ENCODE measurements around the gene TPO. TPM values are rescaled to one million over a fixed set of nuclear protein-coding genes. Genes with fewer than 3 reads are reported as not detected.

The TPO gene
- polyA plus RNA-seq, 1 donor from 2014 or later, result not detected

GRCh38 chr2:1479346-1479745 is 66.1 kb downstream of the TPO start:
- TF ChIP-seq TAF1 (IDR thresholded peaks at IDR 0.05; ENCODE audit: low read depth) (no peak), REST (IDR thresholded peaks at IDR 0.05; ENCODE audit: borderline replicate concordance) (no peak), SMC3 (conservative IDR thresholded peaks at IDR 0.05; ENCODE audit: poor library complexity) (no peak), POLR2AphosphoS5 (IDR thresholded peaks at IDR 0.05) (no peak), EP300 (conservative IDR thresholded peaks at IDR 0.05; ENCODE audit: poor library complexity, severe bottlenecking) (no peak), RAD21 (conservative IDR thresholded peaks at IDR 0.05) (no peak)
- no peaks in the 10 kb centered on the region for H3K27me3 ChIP-seq (ENCODE audit: insufficient read depth, low read depth, low read length)
- H3K4me3 ChIP-seq (ENCODE audit: low read length), result no peak overlapping the region
- H3K4me2 ChIP-seq (ENCODE audit: low read length), result no peak overlapping the region
- no peaks in the 10 kb centered on the region for H3K79me2 ChIP-seq (replicated peaks; ENCODE audit: insufficient read depth, low read length)
- no peaks in the 10 kb centered on the region for H3K9me2 ChIP-seq (ENCODE audit: insufficient read depth, low read length)
- no peaks in the 10 kb centered on the region for H3F3A ChIP-seq (ENCODE audit: insufficient read depth, low read length, poor library complexity, severe bottlenecking)
- H4K20me1 ChIP-seq (ENCODE audit: insufficient read depth), result no peaks in the 10 kb centered on the region
- no peak overlapping the region for H3K27ac ChIP-seq (ENCODE audit: low read length)
- no peaks in the 10 kb centered on the region for H3K36me3 ChIP-seq (ENCODE audit: insufficient read depth, low read length)
- H2AFZ ChIP-seq (ENCODE audit: low read depth, low read length), result no peak overlapping the region
- no peak overlapping the region for H3K9ac ChIP-seq (ENCODE audit: low read length)
- H3K9me3 ChIP-seq (ENCODE audit: low read length), result no peaks in the 10 kb centered on the region

GRCh38 chr2:1480671-1481076 is 67.4 kb downstream of the TPO start:
- no peaks in the 10 kb centered on the region for H3K9me3 ChIP-seq (ENCODE audit: low read length)
- no peaks in the 10 kb centered on the region for H3K36me3 ChIP-seq (ENCODE audit: insufficient read depth, low read length)
- TF ChIP-seq SMC3 (conservative IDR thresholded peaks at IDR 0.05; ENCODE audit: poor library complexity) (no peak), RAD21 (conservative IDR thresholded peaks at IDR 0.05) (no peak), MXI1 (conservative IDR thresholded peaks at IDR 0.05; ENCODE audit: poor library complexity, severe bottlenecking) (no peak), POLR2AphosphoS5 (IDR thresholded peaks at IDR 0.05) (no peak), EP300 (conservative IDR thresholded peaks at IDR 0.05; ENCODE audit: poor library complexity, severe bottlenecking) (no peak), CTCF (IDR thresholded peaks at IDR 0.05; ENCODE audit: poor library complexity, severe bottlenecking) (no peak)
- H3K4me3 ChIP-seq (ENCODE audit: low read length), result no peak overlapping the region
- H4K20me1 ChIP-seq (ENCODE audit: insufficient read depth), result no peaks in the 10 kb centered on the region
- H3K27me3 ChIP-seq (ENCODE audit: insufficient read depth, low read depth, low read length), result no peaks in the 10 kb centered on the region
- H3F3A ChIP-seq (ENCODE audit: insufficient read depth, low read length, poor library complexity, severe bottlenecking), result no peaks in the 10 kb centered on the region
- H3K9me2 ChIP-seq (ENCODE audit: insufficient read depth, low read length), result no peaks in the 10 kb centered on the region
- no peak overlapping the region for H3K9ac ChIP-seq (ENCODE audit: low read length)
- H2AFZ ChIP-seq (ENCODE audit: low read depth, low read length), result no peak overlapping the region
- no peak overlapping the region for H3K27ac ChIP-seq (ENCODE audit: low read length)
- no peak overlapping the region for H3K4me2 ChIP-seq (ENCODE audit: low read length)
- H3K79me2 ChIP-seq (replicated peaks; ENCODE audit: insufficient read depth, low read length), result no peaks in the 10 kb centered on the region
